Measurements from ENCODE around the gene NTM. TPM values are rescaled to one million over a fixed set of nuclear protein-coding genes. Genes with fewer than 3 reads are reported as not detected.

The NTM gene
- total and polyA plus RNA-seq, 2 of the 8 experiments (the other 6 are each of a cell fraction or from before 2014, with no cell fraction given): 13.4 to 20.0 TPM

DNA sequence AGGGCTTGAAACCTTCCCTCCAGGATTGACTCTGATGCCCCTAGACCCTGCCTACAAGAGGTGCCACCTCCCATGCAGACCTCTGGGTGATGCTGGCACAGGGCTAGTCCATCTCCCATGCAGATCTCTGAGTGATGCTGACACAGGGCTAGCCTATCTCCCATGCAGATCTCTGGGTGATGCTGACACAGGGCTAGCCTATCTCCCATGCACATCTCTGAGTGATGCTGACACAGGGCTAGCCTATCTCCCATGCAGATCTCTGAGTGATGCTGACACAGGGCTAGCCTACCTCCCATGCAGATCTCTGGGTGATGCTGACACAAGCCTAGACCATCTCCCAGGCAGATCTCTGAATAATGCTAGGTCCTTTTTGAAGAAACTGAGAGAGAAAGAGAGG is 321.7 kb downstream of the NTM start:
- H2AK5ac ChIP-seq (ENCODE audit: low read depth, low read length): no peak overlapping the region
- H3K27me3 ChIP-seq (replicated peaks in 1 of 4; ENCODE audit: control insufficient read depth in 3 of 4, extremely low read depth in 1 of 4, insufficient read depth in 3 of 4, low read length in 3 of 4): peaks cover 0 to 38% (median 23%) of the 10 kb centered on the region in 4 experiments; a peak in 6 of 7 replicates
- peaks cover 2% of the 10 kb centered on the region for H3K23me2 ChIP-seq (ENCODE audit: low read depth, low read length)
- H2BK15ac ChIP-seq (ENCODE audit: low read length): no peak overlapping the region
- H3K27ac ChIP-seq (ENCODE audit: low read depth, low read length): no peak overlapping the region
- H3K4me1 ChIP-seq (replicated peaks in 1 of 4; ENCODE audit: control insufficient read depth in 3 of 4, insufficient read depth in 4 of 4, low read length in 3 of 4): peaks cover 0 to 9% (median 4%) of the 10 kb centered on the region in 4 experiments; a peak in 5 of 7 replicates
- H4K5ac ChIP-seq (ENCODE audit: insufficient read length, low read depth, low read length): no peak overlapping the region
- no peaks in the 10 kb centered on the region for H3K79me1 ChIP-seq (ENCODE audit: low read depth, low read length)
- H2BK120ac ChIP-seq (replicated peaks; ENCODE audit: low read depth, low read length): no peak overlapping the region
- no peak overlapping the region for H3K14ac ChIP-seq (ENCODE audit: insufficient read length)
- DNase-seq (ENCODE audit: low read depth in 1 of 2, low spot score in 2 of 2) (no peak), FAIRE-seq (no peak)
- H3K23ac ChIP-seq (ENCODE audit: insufficient read length): no peak overlapping the region
- no peak overlapping the region for H3K9ac ChIP-seq (replicated peaks in 1 of 4; ENCODE audit: extremely low read depth in 1 of 4, low read depth in 3 of 4, low read length in 3 of 4)
- peak overlapping the region in 1 of 2 experiments; percentile 54; a peak in 1 of 4 replicates for H3K4me2 ChIP-seq (ENCODE audit: insufficient read depth in 1 of 2, low read depth in 2 of 2, low read length in 2 of 2)
- no peak overlapping the region for H4K91ac ChIP-seq (replicated peaks; ENCODE audit: insufficient read length, low read length)
- no peak overlapping the region for H3K56ac ChIP-seq (replicated peaks; ENCODE audit: insufficient read length, low read depth, low read length)
- no peak overlapping the region for H4K8ac ChIP-seq (ENCODE audit: extremely low read depth, insufficient read depth, low read length)
- H2BK12ac ChIP-seq (ENCODE audit: low read depth, low read length): no peak overlapping the region
- no peaks in the 10 kb centered on the region for H3K36me3 ChIP-seq (ENCODE audit: control insufficient read depth in 2 of 4, insufficient read depth in 4 of 4, low read length in 3 of 4)
- no peak overlapping the region for H2BK5ac ChIP-seq (ENCODE audit: low read depth, low read length)
- no peak overlapping the region for H3K18ac ChIP-seq (ENCODE audit: extremely low read depth, low read length)
- peaks cover 0 to 4% of the 10 kb centered on the region in 2 experiments for H4K20me1 ChIP-seq (replicated peaks in 1 of 2; ENCODE audit: control insufficient read depth in 1 of 2, insufficient read depth in 2 of 2, low read length in 2 of 2)
- no peak overlapping the region for H3K4me3 ChIP-seq (ENCODE audit: extremely low read depth in 1 of 4, insufficient read depth in 2 of 4, low read depth in 3 of 4, low read length in 4 of 4)
- H2BK20ac ChIP-seq (ENCODE audit: low read length): no peak overlapping the region
- no peak overlapping the region for H3K4ac ChIP-seq (replicated peaks; ENCODE audit: insufficient read length, low read depth, low read length)
- no peak overlapping the region for H2AFZ ChIP-seq (ENCODE audit: low read length)
- ChIA-PET POLR2A (ENCODE audit: partially characterized antibody) (no interaction called here), CTCF (ENCODE audit: partially characterized antibody) (interaction anchor here (0.6 to 11.9 kb wide), 22 partner anchors 10 to 776 kb away, joined by 3 to 115 read pairs (median 4); no protein-coding TSS in a partner anchor)
- no peaks in the 10 kb centered on the region for H3K9me3 ChIP-seq (ENCODE audit: insufficient read depth in 2 of 2, low read depth in 1 of 2, low read length in 1 of 2)
- H3K79me2 ChIP-seq (ENCODE audit: control insufficient read depth in 1 of 2, insufficient read depth in 2 of 2, low read length in 2 of 2): no peaks in the 10 kb centered on the region
- TF ChIP-seq SIRT6 (IDR thresholded peaks at IDR 0.05; ENCODE audit: low read length) (no peak), CBX8 (IDR thresholded peaks at IDR 0.05; ENCODE audit: borderline replicate concordance, low read depth, low read length) (no peak), CTBP2 (IDR thresholded peaks at IDR 0.05; ENCODE audit: borderline replicate concordance, insufficient read depth, insufficient read length, low read length) (no peak)
- TF ChIP-seq, protein P1, sequence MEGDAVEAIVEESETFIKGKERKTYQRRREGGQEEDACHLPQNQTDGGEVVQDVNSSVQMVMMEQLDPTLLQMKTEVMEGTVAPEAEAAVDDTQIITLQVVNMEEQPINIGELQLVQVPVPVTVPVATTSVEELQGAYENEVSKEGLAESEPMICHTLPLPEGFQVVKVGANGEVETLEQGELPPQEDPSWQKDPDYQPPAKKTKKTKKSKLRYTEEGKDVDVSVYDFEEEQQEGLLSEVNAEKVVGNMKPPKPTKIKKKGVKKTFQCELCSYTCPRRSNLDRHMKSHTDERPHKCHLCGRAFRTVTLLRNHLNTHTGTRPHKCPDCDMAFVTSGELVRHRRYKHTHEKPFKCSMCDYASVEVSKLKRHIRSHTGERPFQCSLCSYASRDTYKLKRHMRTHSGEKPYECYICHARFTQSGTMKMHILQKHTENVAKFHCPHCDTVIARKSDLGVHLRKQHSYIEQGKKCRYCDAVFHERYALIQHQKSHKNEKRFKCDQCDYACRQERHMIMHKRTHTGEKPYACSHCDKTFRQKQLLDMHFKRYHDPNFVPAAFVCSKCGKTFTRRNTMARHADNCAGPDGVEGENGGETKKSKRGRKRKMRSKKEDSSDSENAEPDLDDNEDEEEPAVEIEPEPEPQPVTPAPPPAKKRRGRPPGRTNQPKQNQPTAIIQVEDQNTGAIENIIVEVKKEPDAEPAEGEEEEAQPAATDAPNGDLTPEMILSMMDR (IDR thresholded peaks at IDR 0.05; ENCODE audit: control extremely low read depth in 1 of 3, insufficient read depth in 1 of 3, low read depth in 1 of 3, low read length in 3 of 3): no peak
